IPS-11a (cell line): ENCODE results near the gene OSM.

ENCODE experiments used
- H3K4me3 ChIP-seq: one replicate; pipeline ENCODE4 v1.5.1; 2013; ENCODE audit warnings: low read depth, low read length, control low read depth

Gene OSM

DNA sequence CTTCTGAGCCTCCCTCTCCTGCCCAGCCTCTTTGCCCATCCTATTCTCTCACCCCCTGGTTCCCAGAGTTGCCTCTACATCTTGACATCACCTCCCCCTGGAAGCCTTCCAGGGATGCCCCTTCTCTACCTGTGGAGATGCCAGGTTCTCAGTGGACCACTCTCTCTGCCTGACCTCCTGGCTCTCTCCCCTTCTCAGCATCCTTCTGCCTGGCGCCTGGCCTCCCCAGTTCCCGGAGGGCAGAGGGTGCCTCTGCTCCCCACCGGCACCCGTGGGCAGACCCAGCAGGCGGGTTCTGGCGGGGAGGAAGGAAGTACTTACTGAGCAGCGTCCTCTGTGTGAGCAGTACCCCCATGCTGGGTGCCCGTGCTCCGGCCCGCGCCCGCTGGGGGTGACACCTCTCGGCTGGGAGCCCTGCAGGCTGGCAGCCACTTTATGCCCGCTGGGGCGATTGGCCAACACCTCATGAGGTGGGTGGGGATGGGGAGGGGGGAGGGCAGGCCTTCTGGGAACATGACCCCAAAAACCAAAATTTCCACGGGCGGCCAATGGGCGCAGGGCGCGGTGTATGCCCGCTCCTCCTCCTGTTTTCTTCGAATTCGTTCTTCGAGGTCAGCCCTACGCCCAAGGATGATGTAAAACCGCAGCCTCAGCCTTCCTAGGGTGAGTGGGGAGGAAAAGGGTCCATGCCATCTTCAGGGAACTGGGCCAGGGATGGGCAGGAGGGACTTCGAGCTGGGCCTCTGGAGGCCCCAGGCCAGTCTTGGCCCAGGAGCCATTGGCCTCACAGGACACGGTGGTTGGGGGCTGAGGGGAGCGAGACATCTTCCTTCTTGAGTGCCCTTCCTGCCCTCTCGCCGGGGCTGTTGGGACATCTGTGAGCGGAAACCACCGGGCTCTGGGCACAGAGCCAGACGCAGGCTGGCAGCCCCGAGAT is at the start of gene OSM:
TSS of gene OSM (minus strand) at position 407 of the 937 bp plus-strand sequence. CDS start at position 355, 52 bp downstream.
- no peak within 1 kb of the TSS for H3K4me3 ChIP-seq

DNA sequence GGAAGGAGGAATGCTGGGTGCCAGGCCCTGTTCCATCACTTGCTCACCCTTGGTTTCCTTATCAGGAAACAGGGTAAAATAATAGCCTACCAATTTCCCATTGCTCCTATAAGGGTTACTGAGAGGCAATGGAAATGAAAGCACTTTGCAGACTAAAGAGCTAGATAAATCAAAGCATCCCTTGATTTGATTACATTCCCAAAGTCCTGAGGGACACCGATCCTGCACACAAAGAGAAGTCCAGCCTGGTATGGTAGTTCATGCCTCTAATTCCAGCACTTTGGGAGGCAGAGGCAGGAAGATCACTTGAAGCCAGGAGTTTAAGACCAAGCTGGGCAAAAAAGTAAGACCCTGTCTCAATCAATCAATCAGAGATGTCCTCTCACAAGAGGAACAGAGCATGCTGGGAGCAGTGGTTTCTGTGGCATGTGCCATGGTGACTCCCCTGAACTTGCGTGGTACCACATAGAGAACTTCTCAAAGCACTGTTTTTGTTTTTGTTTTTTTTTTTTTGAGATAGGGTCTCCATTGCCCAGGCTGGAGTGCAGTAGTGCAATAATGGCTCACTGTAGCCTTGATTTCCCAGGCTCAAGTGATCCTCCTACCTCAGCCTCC is 49.4 kb upstream of the OSM start:
- H3K4me3 ChIP-seq = no peak overlapping the region

DNA sequence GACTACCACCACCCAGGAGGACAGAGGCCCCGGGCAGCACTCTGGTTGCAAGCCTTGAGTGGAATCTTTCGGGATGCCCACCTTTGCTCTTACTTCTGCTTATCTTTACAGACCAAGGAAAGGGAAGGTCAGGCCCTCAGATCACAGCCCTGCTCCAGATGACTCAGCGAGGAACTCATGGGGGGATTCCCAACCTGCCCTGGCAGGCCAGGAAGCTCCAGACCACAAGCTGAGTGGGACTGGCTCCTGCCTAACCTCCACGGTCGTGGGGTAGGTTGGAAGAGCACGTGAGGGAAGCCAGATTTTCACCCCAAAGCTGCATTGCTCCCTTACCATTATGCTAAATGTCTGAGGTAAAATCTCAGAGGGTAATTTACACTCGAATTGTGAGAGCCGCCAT is 48.3 kb upstream of the OSM start:
- H3K4me3 ChIP-seq = no peak overlapping the region

DNA sequence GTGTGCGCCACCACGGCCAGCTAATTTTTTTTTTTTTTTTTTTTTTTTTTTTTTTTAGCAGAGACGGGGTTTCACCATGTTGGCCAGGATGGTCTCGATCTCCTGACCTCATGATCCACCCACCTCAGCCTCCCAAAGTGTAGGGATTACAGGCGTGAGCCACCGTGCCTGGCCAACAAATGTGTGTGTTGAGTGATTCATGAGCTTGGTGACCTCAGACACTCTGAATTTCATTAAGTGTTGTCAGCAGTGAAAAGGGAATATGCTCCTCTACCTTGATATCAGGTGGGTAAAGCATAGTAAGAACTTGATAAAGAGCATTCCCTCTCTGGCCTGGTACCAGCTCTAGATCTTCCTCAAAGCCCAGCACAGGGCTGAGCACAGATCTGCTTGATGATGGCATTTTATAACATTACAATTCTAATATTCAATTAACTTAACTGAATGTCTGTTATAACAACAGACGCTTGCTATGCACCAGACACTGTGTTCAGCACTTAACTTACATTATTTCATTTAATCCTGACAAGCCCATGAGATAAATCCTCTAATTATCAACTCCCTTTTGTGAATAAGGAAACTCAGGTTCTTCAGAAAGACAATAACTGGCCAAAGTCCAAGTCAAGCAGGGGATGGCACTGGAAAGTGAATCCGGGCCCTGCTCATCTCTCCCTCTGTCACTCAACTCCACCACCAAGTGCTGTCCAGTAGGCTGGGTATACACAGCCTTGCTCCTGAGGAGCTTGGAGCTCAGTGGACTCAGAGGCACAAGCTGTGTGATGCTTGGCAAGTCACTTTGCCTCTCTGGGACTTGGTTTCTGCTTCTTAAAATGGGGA is 47.1 kb upstream of the OSM start:
- no peak overlapping the region for H3K4me3 ChIP-seq

GRCh38 chr22:30312053-30312452 is 45.4 kb upstream of the OSM start:
- H3K4me3 ChIP-seq = no peak overlapping the region

DNA sequence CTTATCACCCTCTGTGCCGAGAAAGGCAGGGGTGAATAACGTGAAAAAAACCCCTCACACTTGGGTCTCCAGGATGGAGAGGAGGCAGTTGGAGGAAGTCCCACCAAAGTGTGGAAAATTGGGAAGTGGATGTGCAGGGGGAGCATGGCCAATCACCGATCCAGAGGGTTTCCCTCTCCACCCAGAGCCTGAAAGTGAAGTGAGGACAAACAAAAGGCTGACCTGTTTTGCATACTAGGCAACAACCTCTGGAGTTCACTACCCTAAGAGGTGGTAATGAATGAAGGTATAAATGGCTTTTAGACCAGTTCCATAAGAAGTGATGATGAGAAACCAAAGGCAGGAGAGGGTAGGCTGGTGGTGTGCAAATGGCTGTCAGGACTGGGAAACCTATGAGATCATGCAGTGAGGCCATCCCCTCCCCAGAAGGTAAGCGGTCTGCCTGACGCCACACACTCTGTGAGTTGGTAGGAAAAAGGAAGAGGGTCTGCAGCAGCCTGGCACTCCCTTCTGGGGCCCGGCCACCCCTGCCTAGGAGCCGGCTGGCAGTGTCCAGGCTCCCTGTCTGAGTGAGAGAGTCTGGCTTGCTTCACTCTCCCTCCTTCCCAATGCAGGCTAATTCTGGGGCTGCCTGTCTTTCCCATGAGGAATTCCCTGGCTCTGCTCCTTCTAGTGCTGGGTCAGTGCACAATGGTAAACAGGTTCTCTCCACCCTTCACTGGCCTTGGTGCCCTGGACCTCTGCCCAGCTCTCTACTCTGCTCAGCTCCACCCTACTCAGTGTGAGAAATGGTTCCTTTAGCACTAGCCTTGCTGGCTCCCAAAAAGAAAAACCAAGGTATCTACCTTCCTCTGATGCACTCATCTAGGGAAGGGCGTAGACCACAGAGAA is 44.5 kb upstream of the OSM start:
- H3K4me3 ChIP-seq = no peak overlapping the region

DNA sequence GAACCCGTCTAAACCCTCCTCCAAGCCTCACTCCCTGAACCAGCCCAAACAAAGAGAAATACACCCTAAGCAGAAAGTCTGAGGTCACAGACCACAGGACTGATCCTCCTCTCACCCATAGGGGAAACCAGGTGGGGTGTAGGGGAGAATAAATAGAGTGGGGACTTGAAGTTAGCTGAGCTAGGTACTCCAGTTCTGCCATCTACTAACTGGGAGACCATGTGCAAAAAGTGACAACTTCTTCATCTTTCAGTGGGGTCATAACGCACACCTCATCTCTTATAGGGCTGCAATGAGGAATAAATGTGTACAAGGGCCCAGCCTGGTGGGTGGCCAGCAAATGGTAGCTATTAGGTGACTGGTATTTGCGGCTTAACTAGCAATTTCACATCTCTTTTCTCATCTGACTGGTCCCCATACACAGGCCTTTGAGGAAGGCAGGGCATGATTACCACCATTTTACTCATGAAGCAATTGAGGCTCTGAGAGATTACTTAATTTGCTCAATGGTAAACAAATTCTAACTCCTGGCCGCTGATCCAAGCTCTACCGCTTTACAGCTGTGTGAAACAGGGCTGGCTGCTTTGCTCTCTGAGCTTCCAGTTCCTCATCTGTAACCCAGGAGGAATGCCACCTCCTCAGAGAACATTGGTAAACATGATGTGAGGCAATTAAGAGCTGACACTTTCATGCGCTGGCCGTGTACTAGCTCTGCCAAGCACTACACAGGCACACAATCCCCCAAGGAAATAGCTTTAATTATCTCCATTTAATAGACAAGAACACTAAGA is 43.5 kb upstream of the OSM start:
- H3K4me3 ChIP-seq = no peak overlapping the region

- H3K4me3 ChIP-seq = no peak overlapping the region
Measured at GRCh38 chr22:30308518-30309230, 42.0 kb upstream of the OSM start.

- no peak overlapping the region for H3K4me3 ChIP-seq
Measured at GRCh38 chr22:30308093-30308492, 41.4 kb upstream of the OSM start.

GRCh38 chr22:30307041-30307574 is 40.5 kb upstream of the OSM start:
- H3K4me3 ChIP-seq = no peak overlapping the region

- H3K4me3 ChIP-seq = no peak overlapping the region
Measured at GRCh38 chr22:30306627-30307011, 40.0 kb upstream of the OSM start.

- H3K4me3 ChIP-seq = no peak overlapping the region
Measured at GRCh38 chr22:30305906-30306626, 39.4 kb upstream of the OSM start.

GRCh38 chr22:30305519-30305905 is 38.9 kb upstream of the OSM start:
- H3K4me3 ChIP-seq = no peak overlapping the region

GRCh38 chr22:30304495-30305244 is 38.0 kb upstream of the OSM start:
- no peak overlapping the region for H3K4me3 ChIP-seq

DNA sequence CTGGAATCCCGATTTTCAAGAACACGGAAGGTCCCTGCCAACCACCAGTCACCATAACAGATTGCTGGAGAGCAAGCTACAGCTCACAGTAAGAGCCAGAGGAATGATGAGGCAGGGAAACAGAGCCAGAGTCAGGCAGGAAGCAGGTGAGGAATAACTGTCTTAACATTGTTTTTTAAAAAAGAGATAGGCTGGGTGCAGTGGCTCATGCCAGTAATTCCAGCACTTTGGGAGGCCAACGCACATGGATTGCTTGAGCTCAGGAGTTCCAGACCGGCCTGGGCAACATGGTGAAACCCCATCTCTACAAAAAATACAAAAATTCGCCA is 36.1 kb upstream of the OSM start:
- no peak overlapping the region for H3K4me3 ChIP-seq

DNA sequence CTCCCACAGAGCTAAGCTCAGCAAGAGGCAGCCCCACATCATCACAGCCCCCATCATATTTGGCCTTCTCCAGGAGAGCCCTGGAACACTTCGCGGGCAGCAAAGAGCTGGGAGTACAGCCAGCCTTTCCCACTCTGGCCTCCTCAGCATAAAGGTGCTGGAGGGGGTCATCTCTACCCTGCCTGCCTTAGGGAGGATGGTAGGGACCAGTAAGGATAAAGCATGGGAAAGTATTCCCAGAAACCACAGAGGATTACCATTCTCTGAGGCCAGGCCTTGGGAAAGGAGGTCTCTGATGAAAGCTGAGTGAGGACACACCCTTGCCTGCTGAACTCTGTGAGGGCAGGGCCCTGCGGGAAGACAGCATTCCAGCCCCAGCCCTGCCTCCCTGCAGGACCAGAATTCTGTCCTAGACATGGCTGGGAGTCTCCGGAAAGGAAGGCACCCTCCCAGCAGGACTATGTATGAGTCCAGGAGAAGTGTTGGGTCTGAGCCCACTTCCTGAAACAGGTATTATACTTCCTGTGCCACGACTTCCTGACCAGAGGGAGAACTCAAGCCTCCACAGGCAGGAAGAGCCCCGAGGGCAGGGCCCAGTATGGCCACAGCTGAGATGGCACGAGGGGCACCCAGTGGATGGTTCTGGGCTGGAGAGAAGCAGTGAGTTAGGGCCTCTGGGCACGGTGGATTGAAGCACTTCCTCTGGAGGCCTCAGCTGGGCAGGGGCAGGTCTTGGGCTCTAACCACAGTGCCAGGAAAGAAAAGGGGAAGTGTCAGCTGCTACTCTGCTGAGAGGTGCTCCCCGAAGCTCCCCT is 35.6 kb upstream of the OSM start:
- H3K4me3 ChIP-seq = no peak overlapping the region

GRCh38 chr22:30299322-30299721 is 32.7 kb upstream of the OSM start:
- no peak overlapping the region for H3K4me3 ChIP-seq
